ENCODE measurements around the gene PHF2.
"Not testable (repeated sequence)": the region's sequence is repeated elsewhere in the genome, so short reads cannot be mapped to it uniquely, and the experiment has no call there.

PHF2 gene

DNA sequence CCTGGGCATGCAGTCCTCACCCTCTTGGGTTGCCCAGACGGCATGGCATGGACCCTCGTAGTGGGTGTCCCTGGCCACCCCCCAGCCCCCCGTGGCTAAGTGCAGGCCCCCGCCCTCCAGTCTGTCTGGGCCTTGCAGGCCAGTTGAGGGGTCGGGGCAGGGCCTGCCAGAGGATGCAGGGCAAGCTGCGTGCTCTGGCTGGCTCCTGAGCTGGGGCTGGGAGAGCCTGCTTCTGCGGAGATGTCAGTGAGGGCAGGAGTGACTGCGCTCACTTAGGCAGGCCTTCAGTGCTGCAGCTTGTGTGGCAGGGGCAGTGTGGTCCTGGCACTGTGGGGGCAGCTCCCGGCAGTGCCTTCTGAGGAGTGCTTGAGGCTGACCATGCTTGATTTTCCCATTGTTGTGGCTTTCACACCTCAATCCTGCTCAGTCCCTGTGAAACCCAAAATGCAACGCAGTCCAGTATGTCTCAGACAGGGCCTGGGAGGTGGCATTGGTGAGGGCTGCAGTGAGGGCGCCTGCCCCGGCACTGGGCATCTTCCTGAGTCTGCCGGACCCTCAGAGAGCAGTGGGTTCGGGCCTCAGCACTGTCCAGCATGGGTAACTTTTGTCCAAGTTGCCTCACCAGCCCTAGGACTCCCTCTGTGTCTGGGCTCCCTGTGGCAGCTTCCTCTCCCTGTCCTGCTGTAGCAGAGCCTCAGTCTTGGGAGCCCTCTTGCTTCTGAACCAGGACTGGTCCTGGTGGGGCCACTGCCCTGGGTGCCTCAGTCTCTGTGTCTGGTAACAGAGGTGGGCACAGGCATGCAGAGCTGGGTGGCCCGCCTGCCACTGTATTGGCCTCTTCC is 93.0 kb downstream of the PHF2 start:
- no peak for DNase-seq

DNA sequence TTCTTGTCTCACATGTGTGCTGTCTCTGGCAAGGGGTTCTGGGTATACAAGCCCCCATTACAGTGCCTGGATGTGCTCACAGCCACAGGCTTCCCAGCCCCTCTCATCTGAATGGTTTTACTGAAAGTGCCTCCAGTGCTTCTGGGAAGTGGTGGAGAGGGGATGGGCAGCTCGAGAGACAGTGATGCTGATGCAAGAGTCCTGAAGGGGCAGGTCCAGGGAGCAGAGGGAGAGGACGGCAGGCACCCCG is 93.5 kb downstream of the PHF2 start:
- no peak for DNase-seq

DNA sequence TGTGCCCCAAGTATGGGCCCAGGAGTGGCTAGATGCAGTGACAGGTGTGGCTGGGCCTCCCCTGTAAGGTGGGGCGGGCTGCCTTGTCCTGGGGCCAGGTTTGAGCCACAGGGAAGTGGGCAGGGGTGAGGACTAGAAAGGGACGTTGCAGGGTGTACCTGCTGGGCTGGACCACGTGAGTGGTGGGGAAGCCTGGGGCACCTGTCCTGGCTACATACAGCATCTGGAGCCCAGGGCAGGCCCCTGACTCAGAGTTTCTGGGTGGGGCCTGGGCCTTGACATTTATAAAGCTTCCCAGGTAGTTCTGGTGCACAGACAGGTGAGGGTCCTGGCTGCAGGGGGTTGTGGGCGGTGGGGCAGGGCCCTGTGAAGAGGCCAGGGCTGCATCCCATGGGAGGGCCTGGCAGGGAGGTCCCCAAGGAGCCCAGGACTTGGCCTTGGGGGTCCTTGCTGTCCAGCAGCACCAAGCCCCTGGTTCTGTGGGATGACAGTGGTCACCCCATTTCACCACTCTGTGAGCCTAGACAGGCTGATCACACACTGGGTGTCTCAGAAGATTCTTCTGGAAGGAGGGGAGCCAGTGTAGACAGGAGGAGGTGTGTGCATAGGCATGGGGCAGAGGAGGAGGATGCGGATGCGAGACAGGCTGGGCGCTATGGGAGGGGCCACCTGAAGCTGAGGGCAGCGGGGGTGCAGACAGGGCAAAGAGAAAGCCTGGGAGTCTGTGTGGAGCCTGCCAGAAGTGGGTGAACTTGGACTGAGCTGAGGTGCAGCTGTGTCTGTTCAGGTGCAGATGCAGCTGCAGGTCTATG is 94.0 kb downstream of the PHF2 start:
- DNase-seq = no peak

DNA sequence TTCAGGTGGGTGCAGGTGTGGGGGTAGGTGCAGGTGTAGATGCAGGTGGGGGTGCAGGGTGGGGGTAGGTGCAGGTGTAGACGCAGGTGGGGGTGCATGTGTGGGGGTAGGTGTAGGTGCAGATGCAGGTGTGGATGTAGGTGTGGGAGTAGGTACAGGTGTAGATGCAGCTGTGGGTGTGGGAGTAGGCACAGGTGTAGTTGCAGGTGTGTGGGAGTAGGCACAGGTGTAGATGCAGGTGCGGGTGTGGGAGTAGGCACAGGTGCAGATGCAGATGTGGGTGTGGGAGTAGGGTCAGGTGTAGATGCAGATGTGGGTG is 94.6 kb downstream of the PHF2 start:
- DNase-seq = no peak

DNA sequence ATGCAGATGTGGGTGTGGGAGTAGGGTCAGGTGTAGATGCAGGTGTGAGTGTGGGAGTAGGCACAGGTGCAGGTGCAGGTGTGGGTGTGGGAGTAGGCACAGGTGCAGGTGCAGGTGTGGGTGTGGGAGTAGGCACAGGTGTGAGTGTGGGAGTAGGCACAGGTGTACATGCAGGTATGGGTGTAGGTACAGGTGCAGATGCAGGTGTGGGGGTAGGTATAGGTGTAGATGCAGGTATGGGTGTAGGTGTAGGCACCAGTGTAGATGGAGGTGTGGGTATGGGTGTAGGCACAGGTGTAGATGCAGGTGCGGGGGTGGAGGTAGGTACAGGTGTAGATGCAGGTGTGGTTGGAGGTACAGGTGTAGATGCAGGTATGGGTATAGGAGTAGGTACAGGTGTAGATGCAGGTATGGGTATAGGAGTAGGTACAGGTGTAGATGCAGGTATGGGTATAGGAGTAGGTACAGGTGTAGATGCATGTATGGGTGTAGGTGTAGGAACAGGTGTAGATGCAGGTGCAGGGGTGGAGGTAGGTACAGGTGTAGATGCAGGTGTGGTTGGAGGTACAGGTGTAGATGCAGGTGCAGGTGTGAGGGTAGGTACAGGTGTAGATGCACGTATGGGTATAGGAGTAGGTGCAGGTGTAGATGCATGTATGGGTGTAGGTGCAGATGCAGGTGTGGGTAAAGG is 96.1 kb downstream of the PHF2 start:
- DNase-seq = not testable (repeated sequence)

DNA sequence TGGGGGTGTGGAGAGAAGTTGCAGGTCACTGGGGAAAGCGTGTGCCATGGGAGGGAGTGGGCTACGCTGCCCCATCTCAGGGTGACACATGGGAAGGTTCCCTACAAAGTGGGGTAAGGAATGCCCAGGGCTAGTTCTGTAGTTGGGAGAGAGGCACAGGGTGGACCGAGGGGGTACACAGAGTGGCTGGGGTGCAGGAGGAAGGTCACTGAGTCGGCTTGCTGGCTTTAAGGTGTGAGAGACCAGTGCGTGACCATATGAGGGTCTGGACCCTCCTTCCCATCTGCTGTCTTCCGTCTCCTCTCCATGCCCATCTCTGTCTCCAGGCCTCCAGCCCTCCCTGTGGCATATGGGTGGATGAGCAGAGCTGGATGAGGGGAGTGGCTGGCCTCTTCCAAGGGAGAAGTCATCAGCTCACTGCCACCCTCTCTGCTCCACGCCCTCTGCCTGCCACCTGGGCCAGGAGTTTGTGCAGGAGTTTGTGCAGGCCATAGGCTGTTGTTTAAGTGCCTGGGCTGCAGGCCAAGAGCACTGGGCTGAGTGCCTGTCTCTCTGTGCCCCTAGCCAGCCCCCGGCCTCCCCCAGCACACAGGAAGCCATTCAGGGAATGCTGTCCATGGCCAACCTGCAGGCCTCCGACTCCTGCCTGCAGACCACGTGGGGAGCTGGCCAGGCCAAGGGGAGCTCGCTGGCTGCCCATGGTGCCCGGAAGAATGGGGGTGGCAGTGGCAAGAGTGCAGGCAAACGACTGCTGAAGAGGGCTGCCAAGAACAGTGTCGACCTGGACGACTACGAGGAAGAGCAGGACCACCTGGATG is 96.8 kb downstream of the PHF2 start:
- no peak for DNase-seq

DNA sequence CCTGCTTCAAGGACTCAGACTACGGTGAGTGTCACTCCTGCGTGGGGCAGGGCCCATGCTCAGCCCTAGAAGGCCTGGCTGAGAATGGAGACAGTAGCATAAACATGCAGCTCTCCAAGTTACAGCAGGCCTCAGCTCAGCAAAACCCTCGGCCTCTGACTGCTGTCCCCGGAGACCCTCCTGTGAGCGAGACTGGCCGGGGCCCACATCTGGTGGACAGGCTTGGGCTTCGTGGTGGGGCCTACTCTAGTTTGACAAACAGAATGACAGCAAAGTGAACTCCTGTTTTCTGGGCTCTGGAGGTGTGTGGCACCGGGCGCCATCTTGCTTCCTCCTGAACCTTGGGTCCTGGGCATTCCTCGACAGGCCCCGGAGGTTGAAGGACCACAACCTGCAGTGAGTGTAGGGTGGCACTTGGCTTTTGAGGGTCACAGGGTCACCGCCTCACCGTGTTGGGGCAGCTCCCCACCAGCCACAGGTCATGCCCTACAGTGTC is 97.5 kb downstream of the PHF2 start:
- DNase-seq = no peak

DNA sequence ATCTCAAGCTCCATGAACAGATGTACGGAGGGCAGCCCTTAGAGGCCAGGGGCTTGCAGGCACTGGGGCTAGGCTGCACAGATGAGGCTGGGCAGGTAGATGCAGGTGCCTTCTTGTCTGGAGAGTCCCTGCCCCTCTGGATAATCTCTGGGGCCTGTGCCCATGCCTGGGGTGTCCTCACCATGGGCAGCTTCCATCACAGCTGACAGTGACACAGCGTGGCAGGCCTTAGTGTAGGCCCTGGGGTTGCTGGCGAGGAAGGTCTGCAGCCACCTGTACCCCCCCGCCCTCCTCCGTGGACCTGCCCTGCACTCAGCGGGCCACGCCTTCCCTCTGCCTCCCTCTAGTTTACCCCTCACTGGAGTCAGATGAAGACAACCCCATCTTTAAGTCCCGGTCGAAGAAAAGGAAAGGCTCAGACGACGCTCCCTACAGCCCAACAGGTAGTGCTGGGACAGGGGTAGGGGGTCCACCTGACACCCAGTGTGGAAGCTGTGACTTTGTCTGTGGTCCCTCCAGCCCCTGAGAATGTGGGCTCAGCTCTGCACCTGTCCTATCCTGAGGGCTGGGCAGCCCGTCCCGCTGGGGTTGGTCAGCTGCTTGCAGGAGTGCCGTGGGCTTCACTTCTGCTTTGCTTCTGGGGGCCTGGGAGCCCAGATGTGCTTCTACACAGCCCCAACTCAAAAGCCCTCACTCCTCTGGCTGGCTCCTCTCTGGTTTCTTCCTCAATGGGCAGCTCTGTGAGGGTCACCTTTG is 98.4 kb downstream of the PHF2 start:
- DNase-seq = no peak

DNA sequence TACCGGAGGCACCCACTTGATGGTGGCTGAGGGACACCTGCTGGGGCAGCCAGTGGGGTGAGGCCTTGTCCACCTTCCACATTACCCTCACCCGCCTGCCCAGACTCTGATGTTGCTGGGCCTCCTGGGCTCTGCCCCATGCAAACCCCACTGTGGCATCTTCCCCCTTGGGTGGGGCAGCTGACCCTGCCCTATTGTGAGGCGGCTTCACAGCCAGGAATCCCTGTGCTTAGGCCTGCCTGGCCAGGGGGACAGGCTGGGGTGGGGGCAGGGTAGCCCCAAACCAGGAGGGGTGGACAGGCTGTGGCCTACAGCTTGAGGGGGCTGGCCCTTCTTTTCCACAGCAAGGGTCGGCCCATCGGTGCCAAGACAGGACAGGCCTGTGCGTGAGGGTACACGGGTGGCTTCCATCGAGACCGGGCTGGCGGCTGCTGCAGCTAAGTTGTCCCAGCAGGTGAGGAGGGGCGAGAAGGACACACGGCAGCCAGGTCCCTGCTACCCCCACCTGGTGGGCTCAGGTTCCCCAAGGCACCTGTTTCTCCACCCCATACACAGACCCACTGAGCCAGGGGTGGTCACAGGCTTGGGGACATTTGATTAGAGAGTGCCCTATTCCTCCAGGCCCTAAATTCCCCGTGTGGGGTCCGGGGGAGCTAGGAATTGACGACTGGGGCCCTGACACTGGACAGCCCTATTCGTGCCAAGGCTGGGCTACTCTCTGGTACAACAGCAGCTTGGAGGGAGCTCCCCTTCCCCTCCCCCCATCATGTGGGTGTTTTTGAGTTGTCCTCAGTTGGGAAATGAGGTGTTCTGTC is 99.2 kb downstream of the PHF2 start:
- no peak for DNase-seq

DNA sequence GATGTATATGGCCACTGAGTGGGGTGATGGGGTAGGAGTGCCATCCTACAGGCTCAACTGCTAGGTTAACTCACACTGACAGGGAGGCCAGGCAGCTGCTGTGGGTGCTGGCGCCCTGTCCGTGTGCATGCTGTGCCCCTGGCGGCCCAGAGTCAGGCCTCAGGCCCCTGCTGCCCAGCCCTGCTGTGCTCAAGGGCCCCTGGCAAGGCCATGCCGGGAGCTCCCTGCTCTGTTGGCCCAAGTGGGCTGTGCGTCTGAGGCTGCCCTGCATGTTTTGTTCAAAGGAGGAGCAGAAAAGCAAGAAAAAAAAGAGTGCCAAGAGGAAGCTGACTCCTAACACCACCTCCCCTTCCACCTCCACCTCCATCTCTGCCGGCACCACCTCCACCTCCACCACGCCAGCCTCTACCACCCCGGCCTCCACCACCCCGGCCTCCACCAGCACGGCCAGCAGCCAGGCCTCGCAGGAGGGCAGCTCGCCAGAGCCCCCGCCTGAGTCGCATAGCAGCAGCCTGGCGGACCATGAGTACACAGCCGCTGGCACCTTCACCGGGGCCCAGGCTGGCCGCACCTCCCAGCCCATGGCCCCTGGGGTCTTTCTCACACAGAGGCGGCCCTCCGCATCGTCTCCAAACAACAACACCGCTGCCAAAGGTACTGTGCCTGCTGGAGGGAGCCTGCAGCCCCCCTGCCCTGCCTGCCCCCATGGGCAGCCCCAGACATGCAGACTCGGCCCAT is 100.1 kb downstream of the PHF2 start:
- no peak for DNase-seq

DNA sequence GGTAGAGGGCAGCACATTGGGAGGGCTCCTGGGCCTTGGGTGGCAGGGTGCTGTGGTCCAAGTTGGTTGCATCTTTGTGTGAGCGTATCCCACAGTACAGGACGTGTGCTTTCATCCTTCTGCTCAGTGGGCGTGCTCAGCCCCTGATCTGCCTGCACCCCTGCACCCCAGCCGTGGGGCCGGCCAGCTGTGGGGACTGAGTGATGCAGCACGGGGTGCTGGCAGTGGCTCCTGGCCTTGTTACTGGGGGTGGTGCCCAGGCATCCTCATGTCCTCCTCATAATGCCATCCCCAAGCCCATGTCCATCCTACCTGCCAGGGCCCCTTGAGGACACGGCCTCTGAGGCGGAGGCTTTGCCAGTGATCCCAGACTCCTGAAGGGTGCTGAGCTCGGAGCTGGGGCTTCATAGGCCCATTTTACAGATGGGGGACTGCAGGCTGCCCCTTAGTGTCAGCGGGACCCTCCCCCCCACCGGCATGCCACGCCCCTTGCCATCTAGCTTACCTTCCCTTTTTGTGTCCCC is 100.7 kb downstream of the PHF2 start:
- no peak for DNase-seq

DNA sequence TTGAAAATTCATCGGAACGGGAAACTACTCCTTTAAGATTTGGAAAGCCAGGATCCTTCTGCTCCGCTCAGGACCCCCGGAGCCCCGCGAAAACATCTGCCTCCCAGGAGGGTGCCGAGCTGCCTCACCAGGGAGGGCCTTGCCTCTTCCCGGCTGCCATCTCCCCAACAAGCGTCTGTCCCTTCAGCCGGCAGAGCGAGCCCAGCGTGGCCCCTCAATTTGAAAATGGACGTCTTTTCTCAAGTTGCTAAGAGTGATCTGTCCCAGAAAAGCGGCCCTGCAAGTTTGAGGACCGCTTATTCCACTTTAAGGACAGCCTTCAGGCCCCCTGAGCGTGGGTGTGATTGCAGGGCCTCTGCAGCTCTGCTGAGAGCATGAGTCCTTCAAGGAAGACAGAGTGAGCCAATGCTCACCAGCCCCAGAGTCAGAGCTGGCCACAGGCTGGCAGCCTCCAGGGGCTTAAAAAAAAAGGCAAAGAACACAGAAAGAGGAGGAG is 101.3 kb downstream of the PHF2 start:
- no peak for DNase-seq

DNA sequence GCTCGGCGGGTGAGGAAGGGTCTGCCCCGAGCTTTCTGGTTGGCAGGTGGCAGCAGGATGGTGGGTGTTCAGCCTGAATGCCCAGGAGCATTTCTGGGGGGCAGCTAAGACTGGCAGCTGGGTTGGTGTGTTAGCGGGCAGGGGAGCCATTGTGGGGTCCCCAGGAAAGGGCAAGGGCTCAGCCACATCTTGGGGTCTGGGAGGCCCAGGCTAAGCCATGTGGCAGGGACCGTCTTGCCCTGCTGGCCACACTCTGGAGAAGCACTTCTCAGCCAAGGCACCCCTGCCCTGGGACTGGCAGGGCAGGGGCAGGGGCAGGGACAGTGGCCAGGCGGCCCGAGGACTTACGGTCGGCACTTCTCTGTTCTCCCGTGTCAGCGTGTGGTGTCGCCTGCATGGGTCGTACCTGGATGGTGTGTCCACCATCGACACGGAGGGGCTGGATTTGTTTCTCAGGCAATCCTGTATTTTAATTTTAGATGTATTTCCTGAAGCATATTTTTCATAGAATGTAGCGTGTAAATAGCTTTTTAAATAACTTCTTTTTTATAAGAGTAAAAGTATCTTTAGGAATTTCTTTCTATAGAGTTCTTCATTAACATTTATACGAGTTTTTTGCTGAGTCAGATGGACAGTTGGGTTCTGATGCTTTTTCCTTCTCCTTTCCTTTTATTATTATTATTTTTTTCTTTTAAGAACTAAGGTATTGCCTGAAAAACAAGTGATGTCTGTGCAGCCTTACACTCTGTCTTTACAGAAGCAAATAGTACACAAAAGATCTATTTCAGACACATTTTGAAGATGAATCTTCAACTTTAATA is 102.0 kb downstream of the PHF2 start:
- DNase-seq = no peak

DNA sequence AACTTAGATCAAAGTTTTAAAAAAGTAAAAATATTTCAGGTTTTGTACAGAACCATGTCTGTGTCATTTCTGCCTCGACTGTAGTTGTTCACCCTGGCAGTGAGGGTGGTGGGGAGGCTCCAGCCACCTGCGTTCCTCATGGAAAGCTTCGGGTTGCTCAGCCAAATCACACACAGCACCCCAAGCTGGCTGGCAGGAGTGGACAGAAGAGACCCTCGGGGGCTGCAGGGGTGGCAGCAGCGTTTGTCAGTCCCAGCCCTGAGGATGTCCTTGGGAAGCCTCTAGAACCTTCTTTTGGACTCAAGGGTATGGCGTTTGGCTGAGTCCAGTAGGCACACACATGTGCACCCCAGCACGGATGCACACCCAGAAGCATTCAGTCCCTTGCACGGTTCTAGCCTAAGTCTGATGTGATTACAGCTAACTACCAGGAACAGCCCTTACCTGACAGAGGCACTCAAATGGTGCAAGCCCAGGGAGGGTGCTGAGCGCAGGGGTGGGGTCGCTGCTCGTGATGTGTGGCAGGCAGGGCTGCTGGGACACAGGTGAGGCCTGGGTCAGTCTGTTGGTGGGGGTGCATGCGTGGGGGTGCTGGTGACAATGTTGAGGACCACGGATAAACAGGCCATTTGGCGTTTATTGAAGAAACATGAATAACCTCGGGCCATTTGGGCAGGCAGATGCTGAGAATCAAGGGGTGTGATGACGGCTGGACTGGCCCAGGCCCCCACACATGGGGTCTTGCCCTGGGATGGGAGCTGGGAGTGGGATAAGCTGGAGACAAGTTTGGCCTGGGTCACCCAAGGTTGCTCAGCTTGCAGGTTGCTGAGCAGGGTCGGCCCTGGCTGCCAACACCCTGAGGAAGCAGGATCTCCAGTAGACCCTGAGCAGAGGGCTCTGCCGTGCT is 103.4 kb downstream of the PHF2 start:
- no peak for DNase-seq

DNA sequence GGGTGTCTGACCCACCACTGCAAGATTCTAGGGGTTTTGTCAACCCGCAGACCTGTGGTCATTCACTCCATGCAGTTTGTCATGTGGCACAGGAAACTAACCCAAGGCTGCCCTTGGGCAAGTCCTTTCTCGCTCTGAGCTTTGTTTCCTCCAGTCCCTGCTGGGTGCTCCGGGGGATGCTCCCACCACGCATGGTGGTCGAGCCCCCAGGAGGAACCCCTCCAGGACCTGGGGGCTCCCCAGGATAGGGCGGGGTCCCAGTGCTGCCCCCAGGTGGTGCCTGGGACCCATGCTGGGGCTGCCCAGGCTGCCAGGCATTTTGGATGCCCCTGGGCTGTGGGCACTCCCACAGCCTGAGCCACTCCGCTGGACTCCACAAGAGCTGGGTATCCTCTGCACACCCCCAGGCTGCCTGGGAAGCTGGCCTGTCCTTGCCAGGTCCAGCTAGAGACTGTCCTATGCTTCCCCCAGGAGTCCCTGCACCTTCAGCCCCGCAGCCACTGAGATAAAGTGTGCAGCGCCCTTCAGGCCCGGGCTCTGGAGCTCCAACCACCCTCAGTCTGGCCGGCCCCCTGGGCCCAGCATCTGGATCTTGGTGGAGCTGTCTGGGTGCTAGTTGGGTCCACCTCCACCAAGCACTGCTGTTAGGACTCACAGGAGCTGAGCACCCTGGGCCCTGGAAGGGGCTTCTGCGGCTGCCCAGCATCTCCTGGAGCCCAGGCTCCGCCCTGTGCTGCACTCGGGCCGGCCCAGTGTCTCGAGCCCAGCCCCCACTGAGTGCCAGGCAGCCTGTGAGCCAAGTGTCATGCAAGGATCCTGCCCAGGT is 104.3 kb downstream of the PHF2 start:
- no peak for DNase-seq

DNA sequence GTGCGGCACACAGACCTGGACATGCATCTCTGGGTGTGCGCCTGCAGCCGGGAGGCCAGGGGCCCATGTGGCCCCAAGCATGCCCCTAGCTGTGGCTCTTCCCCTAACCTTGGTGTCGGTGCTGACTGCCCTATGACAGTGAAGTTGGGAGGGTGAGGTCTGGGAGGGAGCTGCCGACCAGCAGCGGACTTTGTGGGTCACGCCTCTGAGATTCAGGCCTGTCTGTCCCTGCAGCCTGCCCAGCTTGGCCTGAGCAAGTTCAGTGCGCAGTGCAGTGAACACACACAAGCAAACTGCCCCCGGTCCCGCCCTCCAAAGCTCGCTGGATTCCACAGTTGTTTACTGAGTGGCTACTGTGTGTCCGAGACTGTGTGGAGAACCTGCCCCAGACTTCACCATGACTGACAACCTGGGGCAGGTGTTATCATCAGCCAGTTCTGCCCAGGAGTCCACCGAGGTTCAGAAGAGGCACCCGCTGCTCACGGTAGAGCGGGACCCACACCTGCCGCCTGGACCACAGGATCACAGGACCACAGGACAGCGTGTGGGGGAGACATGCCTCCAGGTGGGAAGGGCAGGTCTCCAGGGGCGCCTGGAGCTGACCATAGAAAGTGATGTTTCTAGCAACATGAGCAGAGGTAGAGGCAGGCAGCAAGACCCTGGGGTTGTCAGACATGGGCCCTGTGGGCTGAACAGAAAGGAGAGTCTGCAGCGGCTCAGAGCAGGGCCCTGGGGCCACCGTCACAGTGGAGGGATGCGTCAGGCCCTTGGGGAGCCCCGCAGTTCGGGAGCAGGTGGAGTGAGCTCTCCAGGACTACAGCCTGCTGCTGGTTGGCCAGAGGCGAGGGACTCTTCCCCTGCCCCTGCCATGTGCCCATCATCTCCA is 105.1 kb downstream of the PHF2 start:
- no peak for DNase-seq

Measured in central memory CD4-positive, alpha-beta T cell (primary cell).